HUES48 (cell line): ENCODE measurements around the gene AGMO.
"Not testable (repeated sequence)": the region's sequence is repeated elsewhere in the genome, so short reads cannot be mapped to it uniquely, and the experiment has no call there.

Source experiments
- H3K27ac ChIP-seq: one replicate; pipeline ENCODE4 v1.7.0; 2013; ENCODE audit warnings: low read depth, low read length, inconsistent platforms
- H3K27me3 ChIP-seq: 2 replicates; pipeline ENCODE4 v1.6.1; 2013; ENCODE audit warnings: mild to moderate bottlenecking, low read length; ENCODE audit not compliant: control insufficient read depth, insufficient read depth
- H3K36me3 ChIP-seq: 2 replicates; pipeline ENCODE4 v1.6.1; 2013; ENCODE audit warnings: low read length; ENCODE audit not compliant: control insufficient read depth, insufficient read depth
- H3K4me1 ChIP-seq: 2 replicates; pipeline ENCODE4 v1.6.1; 2013; ENCODE audit warnings: mild to moderate bottlenecking, low read length; ENCODE audit not compliant: control insufficient read depth, insufficient read depth
- H3K4me3 ChIP-seq: 2 replicates; pipeline ENCODE4 v1.5.1; 2013; ENCODE audit warnings: mild to moderate bottlenecking, low read depth, low read length
- H3K9ac ChIP-seq: 2 replicates; pipeline ENCODE4 v1.6.1; 2013; ENCODE audit warnings: mild to moderate bottlenecking, low read depth, low read length, moderate library complexity
- H3K9me3 ChIP-seq: 2 replicates; pipeline ENCODE4 v1.6.1; 2013; ENCODE audit warnings: low read length; ENCODE audit not compliant: control insufficient read depth, insufficient read depth

The AGMO gene

DNA sequence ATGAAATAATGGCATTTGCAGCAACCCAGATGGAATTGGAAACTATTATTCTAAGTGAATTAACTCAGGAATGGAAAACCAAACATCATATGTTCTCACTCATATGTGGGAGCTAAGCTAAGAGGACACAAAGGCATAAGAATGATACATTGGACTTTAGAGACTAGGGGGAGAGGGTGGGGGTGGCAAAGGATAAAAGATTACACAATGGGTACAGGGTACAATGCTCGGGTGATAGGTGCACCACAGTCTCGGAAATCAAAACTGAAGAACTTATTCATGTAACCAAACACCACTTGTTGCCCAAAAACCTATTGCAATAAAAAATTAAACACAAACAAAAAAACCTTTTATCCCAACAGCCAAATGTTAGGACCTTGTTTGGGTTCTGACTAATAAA lies 17.8 kb downstream of the AGMO start:
- H3K36me3 ChIP-seq = no peaks in the 10 kb centered on the region
- no peak overlapping the region for H3K27ac ChIP-seq
- no peak overlapping the region for H3K9ac ChIP-seq
- H3K27me3 ChIP-seq = no peaks in the 10 kb centered on the region
- H3K4me3 ChIP-seq = no peak overlapping the region
- H3K4me1 ChIP-seq = peaks cover 10% of the 10 kb centered on the region; the same call in 1 of the 2 replicates
- H3K9me3 ChIP-seq = no peaks in the 10 kb centered on the region

DNA sequence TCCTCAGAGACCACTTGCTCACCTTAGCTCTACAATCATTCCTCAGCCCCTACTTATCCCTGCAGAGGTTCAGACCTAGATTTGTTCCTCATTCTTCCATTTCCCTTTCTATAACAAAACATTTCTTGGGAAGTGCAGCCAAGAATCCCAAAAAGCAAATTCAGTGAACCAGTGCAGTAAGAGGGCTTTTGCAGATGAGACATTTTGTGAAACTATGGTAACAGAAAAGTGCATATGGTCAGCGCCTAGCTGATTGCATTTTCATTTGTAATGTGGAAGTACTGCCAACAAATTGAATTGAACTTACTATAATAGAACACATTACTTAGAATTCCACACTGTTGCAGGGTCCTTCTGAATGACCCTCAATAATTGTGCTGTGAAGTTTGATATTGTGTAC lies 18.6 kb downstream of the AGMO start:
- Histone ChIP-seq H3K9me3 (no peaks in the 10 kb centered on the region), H3K36me3 (no peaks in the 10 kb centered on the region), H3K4me3 (no peak overlapping the region), H3K4me1 (peaks cover 10% of the 10 kb centered on the region; the same call in 1 of the 2 replicates), H3K9ac (no peak overlapping the region), H3K27ac (no peak overlapping the region), H3K27me3 (no peaks in the 10 kb centered on the region)

DNA sequence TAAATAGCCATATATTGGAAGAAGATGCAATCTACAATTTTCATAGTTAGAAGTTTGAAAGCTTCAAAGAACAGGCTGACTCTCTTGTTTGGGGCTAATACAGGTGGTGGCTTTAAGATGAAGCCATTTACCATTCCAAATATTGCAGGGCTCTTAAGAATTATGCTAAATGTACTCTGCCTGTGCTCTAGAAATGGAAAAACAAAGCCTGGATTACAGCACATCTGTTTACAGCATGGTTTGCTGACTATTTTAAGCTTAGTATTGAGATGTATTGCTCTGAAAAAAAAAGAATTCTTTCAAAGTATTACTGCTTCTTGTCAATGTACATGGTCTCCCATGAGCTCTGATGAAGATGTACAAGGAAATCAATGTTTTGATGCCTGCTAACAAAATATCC lies 34.2 kb downstream of the AGMO start:
- Histone ChIP-seq H3K4me3 (no peak overlapping the region), H3K9me3 (no peaks in the 10 kb centered on the region), H3K36me3 (no peaks in the 10 kb centered on the region), H3K4me1 (no peaks in the 10 kb centered on the region), H3K9ac (no peak overlapping the region), H3K27ac (no peak overlapping the region), H3K27me3 (no peaks in the 10 kb centered on the region)

DNA sequence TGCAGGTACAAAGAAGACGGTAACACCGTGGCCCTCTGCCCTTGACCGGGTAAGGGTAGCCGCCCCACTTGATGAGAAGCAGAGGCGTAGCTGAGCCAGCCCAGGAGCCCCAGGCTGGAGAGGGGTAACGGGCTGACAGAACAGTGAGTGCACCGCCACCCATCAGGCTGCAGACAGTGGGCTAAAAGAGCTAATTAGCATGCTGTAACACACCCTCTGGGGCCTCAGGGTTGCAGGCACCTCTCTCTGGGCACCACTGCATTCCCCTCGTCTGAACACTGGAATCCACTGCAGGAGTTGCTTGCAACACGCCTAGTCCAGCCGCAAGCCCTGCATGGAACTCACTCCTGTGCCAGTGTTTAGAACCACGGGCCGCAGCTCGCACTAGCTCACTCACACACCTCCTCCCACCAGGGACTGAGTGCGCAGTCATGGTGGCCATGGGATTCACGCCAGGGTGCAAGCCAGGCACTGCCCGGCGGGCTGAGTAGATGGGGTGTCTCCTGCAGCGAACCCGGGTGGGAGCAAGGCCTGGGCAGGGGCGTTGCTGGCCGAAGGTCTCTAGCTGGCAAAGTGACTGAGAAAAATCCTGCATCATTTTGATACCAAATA lies 36.1 kb downstream of the AGMO start:
- Histone ChIP-seq H3K27ac (no peak overlapping the region), H3K4me3 (no peak overlapping the region), H3K9me3 (no peaks in the 10 kb centered on the region), H3K36me3 (no peaks in the 10 kb centered on the region), H3K4me1 (no peaks in the 10 kb centered on the region), H3K27me3 (no peaks in the 10 kb centered on the region), H3K9ac (no peak overlapping the region)

DNA sequence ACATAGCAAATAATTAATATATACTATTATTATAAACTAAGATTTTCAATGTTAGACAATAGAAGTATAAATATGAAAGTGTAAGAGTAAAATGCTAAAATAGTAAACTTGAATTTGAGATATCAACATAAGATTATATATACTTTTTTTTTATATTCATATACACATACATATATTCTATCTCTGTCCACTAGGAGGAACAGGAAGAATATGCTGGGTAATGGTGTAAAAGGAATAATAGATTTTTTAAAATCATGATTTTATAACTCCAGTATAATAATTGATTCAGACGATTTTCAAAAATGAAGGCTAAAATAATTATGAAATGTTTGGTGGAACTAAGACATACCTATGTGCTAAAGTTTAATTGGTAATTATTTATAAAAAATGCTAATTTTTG lies 37.7 kb downstream of the AGMO start:
- Histone ChIP-seq H3K9me3 (no peaks in the 10 kb centered on the region), H3K9ac (no peak overlapping the region), H3K27me3 (no peaks in the 10 kb centered on the region), H3K27ac (no peak overlapping the region), H3K4me1 (no peaks in the 10 kb centered on the region), H3K4me3 (no peak overlapping the region), H3K36me3 (no peaks in the 10 kb centered on the region)

DNA sequence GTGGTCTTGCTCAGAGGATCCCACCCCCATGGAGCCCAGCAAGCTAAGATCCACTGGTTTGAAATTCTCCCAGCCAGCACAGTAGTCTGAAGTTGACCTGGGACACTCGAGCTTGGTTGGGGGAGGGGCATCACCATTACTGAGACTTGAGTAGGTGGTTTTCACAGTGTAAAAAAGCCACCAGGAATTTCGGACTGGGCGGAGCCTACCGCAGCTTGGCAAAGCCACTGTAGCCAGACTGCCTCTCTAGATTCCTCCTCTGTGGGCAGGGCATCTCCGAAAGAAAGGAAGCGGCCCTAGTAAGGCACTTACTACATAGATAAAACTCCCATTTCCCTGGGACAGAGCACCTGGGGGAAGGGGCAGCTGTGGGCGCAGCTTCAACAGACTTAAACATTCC lies 44.0 kb downstream of the AGMO start:
- H3K9ac ChIP-seq, H3K27ac ChIP-seq, H3K4me3 ChIP-seq, H3K27me3 ChIP-seq, H3K9me3 ChIP-seq, H3K36me3 ChIP-seq: not testable (repeated sequence)
- peaks cover 31% of the 10 kb centered on the region for H3K4me1 ChIP-seq

DNA sequence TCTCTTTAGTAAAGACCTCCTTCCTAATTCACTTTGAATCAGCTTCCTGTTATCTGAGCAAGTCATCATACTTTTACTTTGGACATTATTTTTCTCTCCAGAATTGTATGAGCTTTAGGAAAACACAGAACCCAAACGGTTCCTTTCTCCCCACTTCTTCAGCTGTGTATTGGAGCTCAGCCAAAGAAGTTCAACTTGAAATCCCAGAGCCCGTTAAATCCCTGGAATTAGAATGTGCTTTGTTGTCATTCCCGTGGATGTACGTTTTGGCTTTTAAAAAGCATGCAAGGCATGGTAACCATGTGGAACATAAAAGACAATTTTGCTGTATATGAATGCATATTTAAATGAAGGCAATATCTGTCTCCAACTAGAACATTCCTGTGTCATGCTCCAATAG lies 46.6 kb downstream of the AGMO start:
- H3K27ac ChIP-seq = no peak overlapping the region
- H3K9me3 ChIP-seq = no peaks in the 10 kb centered on the region
- H3K27me3 ChIP-seq = no peaks in the 10 kb centered on the region
- H3K36me3 ChIP-seq = no peaks in the 10 kb centered on the region
- no peak overlapping the region for H3K4me3 ChIP-seq
- no peak overlapping the region for H3K9ac ChIP-seq
- H3K4me1 ChIP-seq = peaks cover 31% of the 10 kb centered on the region

DNA sequence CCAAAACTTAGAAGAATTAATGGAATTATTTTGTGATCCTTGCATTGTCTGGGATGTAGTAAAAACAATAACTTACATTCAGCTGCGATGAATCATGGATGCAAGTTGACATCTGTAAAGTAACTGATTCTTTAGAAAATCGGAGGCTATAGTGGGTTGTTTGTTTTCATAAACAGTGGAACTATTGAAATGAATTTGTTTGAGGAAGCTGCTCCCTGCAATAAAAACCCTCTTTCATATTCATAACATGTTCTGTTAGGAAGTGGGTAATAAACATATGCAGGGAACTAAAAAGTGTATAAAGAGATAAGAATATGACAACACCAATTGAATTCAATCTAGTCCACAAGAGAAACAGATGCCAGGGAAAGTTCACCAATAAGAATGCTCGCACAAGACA lies 53.6 kb downstream of the AGMO start:
- no peaks in the 10 kb centered on the region for H3K27me3 ChIP-seq
- no peak overlapping the region for H3K9ac ChIP-seq
- no peak overlapping the region for H3K27ac ChIP-seq
- H3K36me3 ChIP-seq = no peaks in the 10 kb centered on the region
- no peak overlapping the region for H3K4me3 ChIP-seq
- H3K9me3 ChIP-seq = no peaks in the 10 kb centered on the region
- H3K4me1 ChIP-seq = 0 out of 2 replicates have a peak, but pooled peaks cover 13% of the 10 kb centered on the region

DNA sequence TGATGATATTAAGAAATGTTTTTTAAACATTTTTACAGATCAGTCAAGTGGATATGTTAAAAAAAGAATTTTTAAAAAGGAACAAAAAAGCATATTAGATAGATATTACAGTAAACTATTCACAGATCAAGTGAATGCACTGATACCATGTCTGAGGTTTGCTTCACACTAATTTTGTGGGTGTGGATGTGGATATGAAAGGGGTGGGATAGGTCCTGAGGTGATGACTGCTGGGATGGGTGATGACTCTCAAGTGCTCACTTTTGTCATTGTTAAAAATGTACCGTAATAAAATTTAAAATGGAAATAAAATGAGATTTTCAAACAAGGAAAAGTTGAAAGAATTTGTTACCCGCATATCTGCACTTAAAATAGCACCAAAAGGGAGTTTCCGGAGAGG lies 54.1 kb downstream of the AGMO start:
- Histone ChIP-seq H3K4me1 (0 out of 2 replicates have a peak, but pooled peaks cover 13% of the 10 kb centered on the region), H3K27me3 (no peaks in the 10 kb centered on the region), H3K36me3 (no peaks in the 10 kb centered on the region), H3K4me3 (no peak overlapping the region), H3K9ac (no peak overlapping the region), H3K9me3 (no peaks in the 10 kb centered on the region), H3K27ac (no peak overlapping the region)

DNA sequence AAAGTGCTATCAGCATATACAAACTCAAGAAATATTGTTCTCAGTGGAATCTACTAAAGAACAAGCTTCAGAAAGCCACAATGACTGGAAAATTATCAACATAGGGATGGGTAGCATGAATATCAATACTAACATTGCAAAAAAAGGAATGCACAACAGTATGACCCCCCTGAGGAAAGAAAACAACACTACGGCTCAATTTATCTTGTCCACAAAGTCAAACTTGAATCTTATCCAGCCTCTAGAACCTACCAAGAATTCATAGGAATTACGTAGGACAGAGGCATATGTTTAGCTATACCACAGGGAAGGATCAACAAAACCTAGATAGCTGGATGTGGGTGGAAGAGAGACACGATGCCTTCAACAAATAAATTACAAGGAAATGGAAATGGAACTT lies 54.6 kb downstream of the AGMO start:
- Histone ChIP-seq H3K9me3 (no peaks in the 10 kb centered on the region), H3K27me3 (no peaks in the 10 kb centered on the region), H3K36me3 (no peaks in the 10 kb centered on the region), H3K4me3 (no peak overlapping the region), H3K27ac (no peak overlapping the region), H3K9ac (no peak overlapping the region), H3K4me1 (0 out of 2 replicates have a peak, but pooled peaks cover 13% of the 10 kb centered on the region)

DNA sequence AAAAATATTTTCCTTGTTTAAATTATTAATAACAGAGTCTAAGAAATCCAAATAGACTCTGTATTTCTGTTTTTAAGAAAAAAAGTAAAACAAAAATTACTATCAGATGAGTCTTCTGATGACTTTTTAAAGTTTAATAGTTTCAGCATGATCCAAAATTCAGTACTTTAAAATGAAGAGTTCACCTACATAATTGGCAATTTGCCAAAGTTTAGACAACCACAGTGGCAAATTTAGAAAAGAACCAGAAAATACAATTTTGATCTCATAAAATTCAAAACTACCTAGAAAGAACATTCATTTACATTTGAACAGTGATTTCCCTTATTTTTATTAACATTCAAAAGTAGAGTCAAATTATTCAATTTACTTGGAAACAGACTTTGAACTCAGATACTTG lies 56.1 kb downstream of the AGMO start:
- no peak overlapping the region for H3K4me3 ChIP-seq
- no peak overlapping the region for H3K9ac ChIP-seq
- H3K27ac ChIP-seq = no peak overlapping the region
- no peaks in the 10 kb centered on the region for H3K9me3 ChIP-seq
- H3K36me3 ChIP-seq = no peaks in the 10 kb centered on the region
- no peaks in the 10 kb centered on the region for H3K27me3 ChIP-seq
- 0 out of 2 replicates have a peak, but pooled peaks cover 13% of the 10 kb centered on the region for H3K4me1 ChIP-seq
